SK-N-SH (cell line): ENCODE measurements around the gene BTBD18. TPM values are rescaled to one million over a fixed set of nuclear protein-coding genes. Genes with fewer than 3 reads are reported as not detected.

Experiments
- CTCF ChIA-PET: fragments of 300-600, 350-600 bp; formaldehyde crosslinking; extraction: SDS; loops from one replicate; lab custom pipeline; 2021; lab: Yijun Ruan, JAX
- POLR2A ChIA-PET: fragments of 350-600 bp; sonication (Branson Sonifier 250); formaldehyde crosslinking; extraction: SDS; loops from one replicate; lab custom pipeline; 2020; ENCODE audit warnings: antibody characterized with exemption, inconsistent platforms; lab: Yijun Ruan, JAX
- DNase-seq: peaks from one replicate; pipeline ENCODE4 v3.0.0; 2012
- H2AFZ ChIP-seq: fragments of 200-600 bp; sonication (generic); 2 replicates; pipeline ENCODE4 v1.8.1; 2016; ENCODE audit warnings: antibody characterized with exemption, mild to moderate bottlenecking, low read depth
- H3F3A ChIP-seq: fragments of 200-600 bp; sonication (generic); replicated peaks from 2 replicates; pipeline ENCODE3; 2016; ENCODE audit warnings: antibody characterized with exemption, mild to moderate bottlenecking; ENCODE audit not compliant: insufficient read depth
- H3K27ac ChIP-seq, 2 experiments: fragments of 200-500 bp in 1 of 2; fragments of 200-600 bp in 1 of 2; sonication (Bioruptor generic) in 1 of 2; sonication (generic), shearing (Covaris generic) in 1 of 2; 2 replicates each; pipeline versions ENCODE4 v1.5.1 to v1.6.1; 2014 to 2016; ENCODE audit warnings: low read depth in 2 of 2, inconsistent platforms in 1 of 2, low read length in 1 of 2, mild to moderate bottlenecking in 1 of 2, mixed read lengths in 1 of 2
- H3K27me3 ChIP-seq: fragments of 200-600 bp; sonication (generic), shearing (Covaris generic); 2 replicates; pipeline ENCODE4 v1.6.1; 2016; ENCODE audit warnings: mixed run types; ENCODE audit not compliant: insufficient read depth
- H3K36me3 ChIP-seq, 2 experiments: fragments of 200-500 bp in 1 of 2; fragments of 200-600 bp in 1 of 2; sonication (Bioruptor generic) in 1 of 2; sonication (generic) in 1 of 2; replicated peaks in 1 of 2; 2 replicates each; pipeline versions ENCODE3 to v1.5.1; 2014 to 2016; ENCODE audit warnings: low read length in 1 of 2, mild to moderate bottlenecking in 1 of 2; ENCODE audit not compliant: insufficient read depth in 2 of 2, control insufficient read depth in 1 of 2
- H3K4me1 ChIP-seq, 2 experiments: fragments of 200-500 bp in 1 of 2; fragments of 200-600 bp in 1 of 2; sonication (Bioruptor generic) in 1 of 2; sonication (generic), shearing (Covaris generic) in 1 of 2; 2 replicates each; pipeline versions ENCODE4 v1.5.1 to v1.6.1; 2014 to 2016; ENCODE audit warnings: low read depth in 1 of 2, low read length in 1 of 2, mixed run types in 1 of 2; ENCODE audit not compliant: insufficient read depth in 2 of 2, control insufficient read depth in 1 of 2
- H3K4me2 ChIP-seq: fragments of 200-600 bp; sonication (generic), shearing (Covaris generic); 2 replicates; pipeline ENCODE4 v1.6.1; 2017; ENCODE audit warnings: mixed run types
- H3K4me3 ChIP-seq, 2 experiments: fragments of 200-500 bp in 1 of 2; fragments of 200-600 bp in 1 of 2; sonication (Bioruptor generic) in 1 of 2; sonication (generic), shearing (Covaris generic) in 1 of 2; 2 replicates each; pipeline versions ENCODE4 v1.5.1 to v1.8.1; 2014 to 2016; ENCODE audit warnings: low read depth in 2 of 2, inconsistent platforms in 1 of 2, low read length in 1 of 2, mild to moderate bottlenecking in 1 of 2, mixed read lengths in 1 of 2, moderate library complexity in 1 of 2
- H3K79me2 ChIP-seq: fragments of 200-600 bp; sonication (generic); 2 replicates; pipeline ENCODE4 v1.8.1; 2017; ENCODE audit warnings: mild to moderate bottlenecking; ENCODE audit not compliant: insufficient read depth
- H3K9ac ChIP-seq: fragments of 200-600 bp; sonication (generic); 2 replicates; pipeline ENCODE4 v1.6.1; 2017; ENCODE audit warnings: mixed run types
- H3K9me2 ChIP-seq: fragments of 200-600 bp; sonication (generic); 2 replicates; pipeline ENCODE4 v1.6.1; 2017; ENCODE audit warnings: mixed run types
- H3K9me3 ChIP-seq: fragments of 200-600 bp; sonication (generic); 2 replicates; pipeline ENCODE4 v1.6.1; 2017; ENCODE audit warnings: mixed run types, mild to moderate bottlenecking, moderate library complexity
- H4K20me1 ChIP-seq: fragments of 200-600 bp; sonication (generic); 2 replicates; pipeline ENCODE4 v1.6.1; 2017; ENCODE audit warnings: mild to moderate bottlenecking, mixed run types; ENCODE audit not compliant: insufficient read depth
- CTCF ChIP-seq: fragments of 200-600 bp; sonication (generic); IDR thresholded peaks from 2 replicates; pipeline ENCODE4 v1.6.1; 2017; ENCODE audit warnings: antibody characterized with exemption, mild to moderate bottlenecking, moderate library complexity
- EP300 ChIP-seq, 2 experiments: IDR thresholded peaks; 2 replicates each; pipeline versions ENCODE4 v1.4.0 to v1.6.1; 2012; ENCODE audit warnings: borderline replicate concordance in 1 of 2, low read depth in 1 of 2, low read length in 1 of 2
- EZH2phosphoT487 ChIP-seq: fragments of 200-600 bp; sonication (generic); IDR thresholded peaks from 2 replicates; pipeline ENCODE4 v1.6.1; 2017; ENCODE audit warnings: low read depth, mixed run types, mild to moderate bottlenecking, antibody characterized with exemption, moderate library complexity, borderline replicate concordance
- FOSL2 ChIP-seq: IDR thresholded peaks from 2 replicates; pipeline ENCODE4 v1.4.0; 2012; ENCODE audit warnings: low read depth, mild to moderate bottlenecking, moderate library complexity, borderline replicate concordance
- GATA2 ChIP-seq: sonication (generic); formaldehyde crosslinking; IDR thresholded peaks from 2 replicates; pipeline ENCODE4 v1.5.0; 2020; ENCODE audit warnings: mild to moderate bottlenecking, missing genetic modification reagents
- IRF3 ChIP-seq: fragments of 150-350 bp; IDR thresholded peaks from 2 replicates; pipeline ENCODE4 v1.6.1; 2016; ENCODE audit warnings: mild to moderate bottlenecking, low read depth, low read length
- JUND ChIP-seq: IDR thresholded peaks from 2 replicates; pipeline ENCODE4 v1.4.0; 2012
- MXI1 ChIP-seq: IDR thresholded peaks from 2 replicates; pipeline ENCODE4 v1.6.1; 2012; ENCODE audit warnings: mild to moderate bottlenecking, low read depth, low read length, improper control_type of control experiment
- NRF1 ChIP-seq: IDR thresholded peaks from 2 replicates; pipeline ENCODE4 v1.6.1; 2012; ENCODE audit warnings: low read depth, mild to moderate bottlenecking, low read length
- PBX3 ChIP-seq: IDR thresholded peaks from 2 replicates; pipeline ENCODE4; 2012
- REST ChIP-seq: IDR thresholded peaks from 2 replicates; pipeline ENCODE4 v1.6.1; 2012; ENCODE audit warnings: mild to moderate bottlenecking, low read depth, low read length, moderate library complexity
- TAF1 ChIP-seq: IDR thresholded peaks from 2 replicates; pipeline ENCODE4 v1.6.1; 2012; ENCODE audit warnings: low read depth, mild to moderate bottlenecking, low read length, moderate library complexity, borderline replicate concordance
- TCF12 ChIP-seq: IDR thresholded peaks from 2 replicates; pipeline ENCODE4 v1.4.0; 2012
- TEAD4 ChIP-seq: IDR thresholded peaks from 2 replicates; pipeline ENCODE4 v1.4.0; 2012; ENCODE audit warnings: mild to moderate bottlenecking, borderline replicate concordance; ENCODE audit not compliant: insufficient read depth
- USF1 ChIP-seq: IDR thresholded peaks from 2 replicates; pipeline ENCODE4 v1.4.0; 2012; ENCODE audit warnings: low read depth, borderline replicate concordance
- USF2 ChIP-seq: fragments of 150-350 bp; IDR thresholded peaks from 2 replicates; pipeline ENCODE4 v1.6.1; 2017; ENCODE audit warnings: antibody characterized with exemption, low read length, low read depth, borderline replicate concordance
- WGBS: methylation state at CpG from one replicate; pipeline ENCODE4 v1.1.6; 2017; ENCODE audit warnings: low lambda C conversion rate; 5-methylcytosine and 5-hydroxymethylcytosine counted together
- polyA plus RNA-seq, 3 experiments: library from polyadenylated mRNA; depleted of rRNA; stranded (reverse); fragments of >200 nt; gene quantifications; 2 replicates each; pipeline ENCODE4 v1.2.3, GENCODE V29; 2012

Gene BTBD18
- polyA plus RNA-seq, 1 of the 3 experiments (the other 2 are of a cell fraction) = not detected

- no peak for TF ChIP-seq REST
- no peak for TF ChIP-seq TEAD4
These were observed 41.3 kb upstream of the BTBD18 start (continued) for GRCh38 chr11:57792870-57793269.

GRCh38 chr11:57792060-57792541 lies 40.5 kb upstream of the BTBD18 start:
- peaks cover 0 to 2% of the 10 kb centered on the region in 2 experiments; a peak in 2 of 4 replicates for H3K4me1 ChIP-seq
- H3K27me3 ChIP-seq = no peaks in the 10 kb centered on the region
- H3K79me2 ChIP-seq = peaks cover 92% of the 10 kb centered on the region
- no peak overlapping the region for H3K4me3 ChIP-seq
- POLR2A ChIA-PET = no interaction called here
- H2AFZ ChIP-seq = no peak overlapping the region
- H3K27ac ChIP-seq = no peak overlapping the region
- H3F3A ChIP-seq = peaks cover 5% of the 10 kb centered on the region
- H3K9me2 ChIP-seq = no peaks in the 10 kb centered on the region
- H3K36me3 ChIP-seq = peaks cover 5 to 28% of the 10 kb centered on the region in 2 experiments
- H3K9ac ChIP-seq = no peak overlapping the region
- CTCF ChIA-PET = interaction anchor here (1.6 to 2.2 kb wide), 2 partner anchors 8 to 41 kb away, joined by 6 to 12 read pairs; partner anchors contain the start of gene BTBD18
- peaks cover 9% of the 10 kb centered on the region for H4K20me1 ChIP-seq
- H3K4me2 ChIP-seq = no peak overlapping the region
- 92% methylated on average over 7 of the region's 7 CpGs for WGBS
- no peak for DNase-seq
- H3K9me3 ChIP-seq = no peaks in the 10 kb centered on the region
- no peak for TF ChIP-seq PBX3
- TF ChIP-seq USF1 = no peak
- TF ChIP-seq TCF12 = no peak
- no peak for TF ChIP-seq TAF1
- TF ChIP-seq REST = no peak
- TF ChIP-seq GATA2 (CRISPR knock-in tag) = no peak
- no peak for TF ChIP-seq IRF3
- TF ChIP-seq EZH2phosphoT487 = no peak
- TF ChIP-seq MXI1 = no peak
- no peak for TF ChIP-seq JUND
- TF ChIP-seq EP300 (IDR thresholded peaks at IDR 0.05; ENCODE audit: borderline replicate concordance in 1 of 2, low read depth in 1 of 2, low read length in 1 of 2) = no peak
- no peak for TF ChIP-seq CTCF
- no peak for TF ChIP-seq NRF1
- no peak for TF ChIP-seq FOSL2
- no peak for TF ChIP-seq USF2
- TF ChIP-seq TEAD4 = no peak
